ENCODE data around the gene RNF17.

GRCh38 chr13:24864579-24864978 is 100.6 kb downstream of the RNF17 start:
- TF ChIP-seq POLR2A (IDR thresholded peaks at IDR 0.05), result no peak
- no peak for TF ChIP-seq CTCF (IDR thresholded peaks at IDR 0.05 in 4 of 5, conservative IDR thresholded peaks at IDR 0.05 in 1 of 5)

Measured in gastrocnemius medialis (tissue), 4 donors.